GM21737 (cell line): ENCODE data around the gene CLTA.
"Not testable (repeated sequence)": the region's sequence is repeated elsewhere in the genome, so short reads cannot be mapped to it uniquely, and the experiment has no call there.

ENCODE experiments used
- ATAC-seq: cut with Tn5 transposase; IDR thresholded peaks from one replicate; pipeline ENCODE4 v1.9.1; 2021; ENCODE audit warnings: mild to moderate bottlenecking, moderate library complexity; ENCODE audit not compliant: unreplicated experiment

The CLTA gene

DNA sequence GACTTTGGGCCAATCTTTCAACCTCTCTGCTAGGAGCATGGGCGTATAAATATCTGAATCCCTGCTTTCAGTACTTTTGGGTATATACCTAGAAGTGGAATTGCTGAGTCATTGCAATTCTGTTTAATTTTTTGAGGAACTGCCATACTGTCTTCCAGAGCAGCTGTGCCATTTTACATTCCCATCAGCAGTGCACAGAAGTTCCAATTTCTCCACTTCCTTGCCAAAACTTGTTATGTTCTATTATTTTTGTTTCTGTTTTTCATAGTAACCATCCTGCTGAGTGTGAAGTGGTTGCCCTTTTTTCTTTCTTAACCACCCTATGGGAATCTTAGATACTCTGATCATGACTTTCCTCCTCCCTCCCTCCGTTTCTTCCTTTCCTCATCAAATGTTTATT, 32.6 kb upstream of the CLTA start:
- ATAC-seq: no peak

DNA sequence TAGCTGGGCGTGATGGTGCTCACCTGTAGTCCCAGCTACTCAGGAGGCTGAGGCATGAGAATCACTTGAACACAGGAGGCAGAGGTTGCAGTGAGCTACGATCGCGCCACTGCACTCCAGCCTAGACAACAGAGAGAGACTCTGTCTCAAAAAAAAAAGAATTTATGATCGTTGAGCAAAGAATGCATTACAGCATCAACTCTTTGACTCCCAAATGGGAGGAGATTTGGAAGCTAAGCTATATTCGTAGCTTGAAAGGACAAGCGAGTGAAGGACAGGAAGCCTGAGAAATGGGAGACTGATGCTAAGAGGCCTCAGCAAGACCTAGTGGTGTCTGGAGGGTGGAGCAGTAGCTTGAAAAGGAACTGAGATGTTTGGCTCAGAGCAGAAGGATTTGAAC, 31.8 kb upstream of the CLTA start:
- ATAC-seq: no peak

DNA sequence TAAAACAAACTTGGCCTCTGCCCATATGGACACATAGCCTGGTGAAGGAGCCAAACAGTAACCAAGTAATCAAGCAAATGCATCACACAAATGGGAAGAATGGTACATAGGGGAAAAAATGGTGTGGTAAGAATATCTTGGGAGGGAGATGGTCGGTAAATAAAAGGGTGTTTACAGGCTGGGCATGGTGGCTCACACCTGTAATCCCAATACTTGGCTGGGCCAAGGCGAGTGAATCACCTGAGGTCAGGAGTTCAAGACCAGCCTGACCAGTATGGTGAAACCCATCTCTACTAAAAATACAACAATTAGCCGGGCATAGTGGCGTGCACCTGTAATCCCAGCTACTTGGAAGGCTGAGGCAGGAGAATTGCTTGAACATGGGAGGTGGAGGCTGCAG, 31.2 kb upstream of the CLTA start:
- not testable (repeated sequence) for ATAC-seq

DNA sequence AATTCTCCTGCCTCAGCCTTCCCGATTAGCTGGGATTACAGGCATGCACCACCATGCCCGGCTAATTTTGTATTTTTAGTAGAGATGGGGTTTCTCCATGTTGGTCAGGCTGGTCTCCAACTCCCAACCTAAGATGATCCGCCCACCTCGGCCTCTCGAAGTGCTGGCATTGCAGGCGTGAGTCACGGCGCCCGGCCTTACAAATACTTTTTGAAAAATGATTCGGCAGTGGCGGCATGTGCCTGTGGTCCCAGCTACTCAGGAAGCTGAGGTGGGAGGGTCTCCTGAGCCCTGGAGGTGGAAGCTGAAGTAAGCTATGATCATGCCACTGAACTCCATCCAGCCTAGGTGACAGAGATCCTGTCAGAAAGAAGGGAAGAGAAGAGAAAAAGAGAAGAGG, 30.6 kb upstream of the CLTA start:
- not testable (repeated sequence) for ATAC-seq

DNA sequence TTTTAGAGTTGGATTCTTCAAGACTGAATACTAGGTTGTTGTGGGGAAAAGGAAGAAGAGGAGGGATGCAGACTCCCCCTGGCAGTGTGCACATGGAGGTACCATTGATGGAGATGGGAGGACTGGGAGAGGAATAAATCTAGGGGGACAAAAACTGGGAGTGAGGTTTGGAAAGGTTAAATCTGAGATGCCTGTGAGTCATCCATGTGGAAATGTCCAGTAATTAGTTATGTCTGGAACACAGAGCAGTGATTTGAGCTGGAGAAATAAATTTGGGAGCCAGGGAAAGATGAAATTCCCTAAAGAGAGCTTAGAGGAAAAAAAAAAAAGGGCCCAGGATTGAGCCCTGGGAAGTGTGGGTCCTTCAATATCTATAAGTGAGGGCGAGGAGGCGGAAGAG, 29.5 kb upstream of the CLTA start:
- no peak for ATAC-seq

DNA sequence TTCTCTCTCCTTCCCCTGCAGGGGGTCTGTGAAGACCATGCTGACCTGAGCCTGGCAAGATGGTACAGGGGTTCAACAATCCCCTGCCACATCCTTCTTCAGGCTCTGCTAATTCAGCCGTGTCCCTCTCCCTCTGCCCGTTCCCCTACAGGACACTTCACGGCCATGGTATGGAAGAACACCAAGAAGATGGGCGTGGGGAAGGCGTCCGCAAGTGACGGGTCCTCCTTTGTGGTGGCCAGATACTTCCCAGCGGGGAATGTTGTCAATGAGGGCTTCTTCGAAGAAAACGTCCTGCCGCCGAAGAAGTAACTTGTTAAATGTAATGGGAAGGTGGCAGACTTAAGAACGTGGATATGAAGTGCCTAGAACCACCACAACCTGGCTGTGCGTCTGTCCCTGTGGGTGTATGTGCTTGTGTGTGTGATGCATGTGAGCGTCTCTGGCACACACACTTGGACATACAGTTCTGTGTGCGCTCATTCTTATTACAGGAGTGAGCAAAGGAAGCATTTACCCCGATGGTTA, 28.4 kb upstream of the CLTA start:
- ATAC-seq: no peak

DNA sequence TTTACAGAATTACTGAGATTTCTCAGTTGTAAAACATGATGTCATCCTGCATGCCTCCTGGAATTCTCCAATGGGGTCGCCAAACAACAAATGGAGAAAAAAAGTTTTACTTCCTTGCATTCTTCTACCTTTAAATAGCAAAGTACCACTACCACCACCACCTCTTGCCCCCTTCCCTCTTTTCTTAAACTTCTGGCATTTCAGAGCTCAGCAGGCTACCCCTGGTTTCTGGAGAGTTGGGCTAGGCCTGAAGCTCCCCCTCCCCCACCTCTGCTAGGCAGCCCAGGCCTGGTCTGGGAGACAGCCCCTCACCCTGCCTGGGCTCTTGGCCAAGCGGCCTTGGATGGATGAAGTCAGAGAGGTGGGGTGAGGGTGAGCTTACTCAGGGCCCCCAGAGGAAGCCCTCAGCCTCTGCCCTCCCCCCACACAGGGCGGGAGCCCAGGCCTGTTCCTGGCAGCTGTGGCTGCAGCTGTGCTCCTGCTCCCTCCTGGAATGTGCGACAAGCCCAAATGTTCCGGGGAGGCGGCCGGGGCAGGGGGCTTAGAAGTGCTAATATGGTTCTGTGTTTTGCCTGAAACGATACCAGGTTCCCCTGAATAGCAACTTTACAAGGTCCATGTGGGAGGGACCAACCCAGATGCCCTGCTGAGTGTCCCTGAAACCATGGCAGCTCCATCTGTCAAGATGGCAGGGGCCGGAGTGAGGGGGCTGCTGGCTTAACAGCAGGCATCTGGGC, 27.5 kb upstream of the CLTA start:
- ATAC-seq: no peak

DNA sequence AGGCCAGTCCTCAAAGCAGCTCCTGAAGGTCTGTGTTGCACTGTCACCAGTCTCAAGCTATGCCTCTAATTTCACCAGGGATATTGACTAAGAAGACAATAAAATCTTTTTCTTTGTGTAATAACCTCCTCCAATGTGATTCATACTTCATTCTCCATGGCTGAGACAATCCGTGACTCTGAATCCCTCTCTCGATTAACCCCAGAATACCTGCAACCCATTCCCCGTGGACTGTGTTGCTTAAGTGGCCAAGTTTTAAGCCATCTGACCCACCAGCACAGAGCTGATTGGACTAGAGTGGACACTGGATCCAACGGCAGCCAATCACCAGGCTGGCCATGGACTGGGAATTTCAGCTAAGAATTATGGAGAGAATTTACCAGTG, 26.9 kb upstream of the CLTA start:
- ATAC-seq: no peak

DNA sequence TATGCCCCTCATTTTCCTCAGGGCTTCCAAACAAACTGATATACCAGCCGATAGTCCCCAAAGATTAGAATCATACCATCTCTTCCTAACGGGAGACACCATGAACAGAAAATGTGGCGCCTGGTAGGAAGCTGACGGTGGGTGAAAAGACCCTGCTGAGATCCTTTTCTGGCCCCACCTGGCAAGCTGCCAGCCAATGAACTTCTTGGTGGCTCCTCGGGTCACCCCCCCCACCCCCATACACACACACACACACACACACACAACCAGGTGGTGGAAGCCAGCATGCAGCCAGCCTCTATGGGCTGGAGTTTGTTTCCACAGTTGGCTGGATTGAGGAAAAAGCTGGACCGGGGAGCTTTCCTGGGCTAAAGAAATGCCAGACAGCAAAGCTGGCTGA, 26.3 kb upstream of the CLTA start:
- no peak for ATAC-seq

DNA sequence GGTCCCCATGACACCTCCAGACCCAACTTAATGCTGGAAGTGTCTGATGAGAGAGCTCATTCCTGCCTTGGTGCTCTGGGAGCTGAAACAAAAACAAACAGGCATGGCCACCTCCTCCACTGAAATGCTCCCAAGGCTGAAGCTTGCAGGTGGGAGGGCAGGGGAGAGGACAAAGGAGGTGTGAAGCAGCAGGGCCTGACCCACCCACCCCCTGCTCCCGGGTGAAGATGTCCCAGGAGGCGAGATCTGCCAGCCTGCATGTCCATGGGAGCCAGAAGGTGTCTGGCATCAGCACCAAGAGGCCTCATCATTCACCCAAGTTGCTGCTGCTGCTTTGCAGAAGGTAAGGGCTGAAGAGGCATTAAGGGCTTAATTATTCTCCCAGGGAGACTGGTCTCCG, 25.7 kb upstream of the CLTA start:
- ATAC-seq: no peak

DNA sequence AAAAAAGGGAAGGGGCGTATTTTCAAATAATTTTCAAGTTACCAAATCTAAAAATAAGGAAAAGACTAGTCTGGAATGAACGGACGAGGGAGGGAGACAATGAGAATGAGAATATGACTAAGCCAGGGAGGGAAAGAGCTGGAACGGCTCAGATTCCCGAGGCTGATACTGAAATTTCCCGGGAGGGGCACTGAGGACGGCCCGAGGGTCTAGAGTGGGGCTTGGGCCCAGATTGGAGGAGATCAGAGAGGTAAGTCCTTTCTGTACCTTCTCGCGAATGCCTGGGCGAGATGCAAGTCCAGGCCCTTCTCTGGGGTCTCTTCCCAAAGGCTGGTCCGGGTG, 24.9 kb upstream of the CLTA start:
- ATAC-seq: no peak

DNA sequence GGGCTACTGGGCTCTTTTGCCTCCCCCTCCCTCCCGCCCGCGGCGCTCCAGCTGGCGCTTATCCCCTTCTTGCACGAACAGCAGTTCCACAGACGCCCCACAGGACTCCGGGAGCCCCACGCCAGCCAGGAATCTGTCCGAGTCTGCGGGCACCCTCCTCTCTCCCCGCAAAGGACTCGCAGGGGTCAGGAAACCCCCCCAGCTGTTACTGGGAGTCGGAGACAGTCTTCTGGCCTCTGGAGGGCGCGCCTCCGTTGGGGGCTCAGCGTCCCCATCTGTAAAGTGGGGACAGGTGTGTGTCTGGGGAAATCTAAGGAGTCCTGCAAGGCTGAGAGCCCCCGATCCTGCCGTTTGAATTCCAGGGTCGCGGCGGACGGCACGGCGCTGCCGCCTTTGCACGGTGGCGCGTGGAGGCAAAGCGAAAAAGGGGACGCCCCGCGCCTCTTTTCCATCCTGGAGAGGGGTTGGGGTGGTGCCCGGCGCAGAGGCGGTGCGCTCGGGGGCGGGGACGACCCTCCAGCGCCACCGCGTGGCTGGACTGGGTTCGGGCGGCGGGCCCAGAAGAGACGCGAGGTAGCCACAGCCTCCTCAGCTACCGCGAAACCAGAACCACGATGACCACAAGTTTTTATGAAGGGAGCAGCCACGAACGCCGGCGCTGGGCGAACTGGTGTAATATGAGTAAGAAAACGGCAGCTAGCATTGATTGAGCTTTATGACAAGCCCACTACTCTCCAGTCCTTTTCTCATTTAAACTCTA, 24.4 kb upstream of the CLTA start:
- peak; percentile 98 for ATAC-seq

DNA sequence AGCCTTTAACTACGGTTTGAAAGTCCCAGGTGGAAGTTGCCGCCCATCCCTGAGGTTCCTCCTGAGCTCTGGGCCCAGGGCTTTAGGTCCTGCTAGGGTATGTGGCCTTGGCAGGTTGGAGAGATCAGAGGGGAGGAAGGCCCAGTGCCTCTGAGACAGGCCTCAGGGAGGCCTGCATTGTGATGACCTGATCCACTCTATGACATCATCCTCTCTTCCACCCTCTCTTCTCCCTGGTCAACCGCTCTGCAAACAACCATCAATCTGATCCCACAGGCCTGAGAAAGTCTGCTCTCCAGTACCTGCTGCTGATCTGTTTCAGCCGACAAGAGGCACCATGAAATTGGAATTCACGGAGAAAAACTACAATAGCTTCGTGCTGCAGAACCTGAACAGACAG, 21.6 kb upstream of the CLTA start, which contains the start of gene CCIN:
Gene CCIN (plus strand): TSS at position 223 of the 400 bp plus-strand sequence. CDS start 115 bp downstream, at position 338.
- no peak for ATAC-seq

DNA sequence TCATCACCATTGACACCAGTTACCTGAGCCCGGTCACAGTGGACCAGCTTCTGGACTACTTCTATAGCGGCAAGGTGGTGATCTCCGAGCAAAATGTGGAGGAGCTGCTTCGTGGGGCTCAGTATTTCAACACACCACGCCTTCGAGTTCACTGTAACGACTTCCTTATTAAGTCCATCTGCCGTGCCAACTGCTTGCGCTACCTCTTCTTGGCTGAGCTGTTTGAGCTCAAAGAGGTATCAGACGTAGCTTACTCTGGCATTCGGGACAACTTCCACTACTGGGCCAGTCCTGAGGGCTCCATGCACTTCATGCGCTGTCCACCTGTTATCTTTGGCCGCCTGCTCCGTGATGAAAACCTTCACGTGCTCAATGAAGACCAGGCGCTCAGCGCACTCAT, 21.0 kb upstream of the CLTA start:
- no peak for ATAC-seq

DNA sequence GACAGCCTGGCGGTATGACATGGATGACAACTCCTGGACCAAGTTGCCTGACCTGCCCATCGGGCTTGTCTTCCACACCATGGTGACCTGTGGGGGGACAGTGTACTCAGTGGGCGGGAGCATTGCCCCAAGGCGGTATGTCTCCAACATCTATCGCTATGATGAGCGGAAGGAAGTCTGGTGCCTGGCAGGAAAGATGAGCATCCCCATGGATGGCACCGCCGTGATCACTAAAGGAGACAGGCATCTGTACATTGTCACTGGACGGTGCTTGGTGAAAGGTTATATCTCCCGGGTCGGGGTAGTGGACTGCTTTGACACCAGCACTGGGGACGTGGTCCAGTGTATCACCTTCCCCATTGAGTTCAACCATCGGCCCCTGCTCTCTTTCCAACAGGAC, 20.2 kb upstream of the CLTA start:
- no peak for ATAC-seq

DNA sequence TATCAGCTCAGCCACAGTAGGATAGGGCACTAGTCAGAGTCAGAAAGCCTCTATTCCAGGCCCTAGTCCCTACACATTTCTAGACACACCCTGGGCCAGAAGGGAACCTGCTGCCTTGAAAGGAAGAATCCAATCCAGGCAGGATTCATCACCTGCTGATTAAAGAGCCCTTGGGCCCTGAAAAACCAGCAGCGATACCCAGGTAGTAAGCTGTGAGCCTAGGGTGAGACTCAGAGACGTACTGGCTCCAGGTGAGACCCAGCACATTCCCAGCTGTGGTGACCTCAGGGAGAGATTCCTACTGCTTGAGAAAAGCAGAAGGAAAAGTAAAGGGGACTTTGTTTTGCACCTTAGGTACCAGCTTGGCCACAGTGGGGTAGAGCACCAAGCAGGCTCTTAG, 16.9 kb upstream of the CLTA start:
- ATAC-seq: no peak

DNA sequence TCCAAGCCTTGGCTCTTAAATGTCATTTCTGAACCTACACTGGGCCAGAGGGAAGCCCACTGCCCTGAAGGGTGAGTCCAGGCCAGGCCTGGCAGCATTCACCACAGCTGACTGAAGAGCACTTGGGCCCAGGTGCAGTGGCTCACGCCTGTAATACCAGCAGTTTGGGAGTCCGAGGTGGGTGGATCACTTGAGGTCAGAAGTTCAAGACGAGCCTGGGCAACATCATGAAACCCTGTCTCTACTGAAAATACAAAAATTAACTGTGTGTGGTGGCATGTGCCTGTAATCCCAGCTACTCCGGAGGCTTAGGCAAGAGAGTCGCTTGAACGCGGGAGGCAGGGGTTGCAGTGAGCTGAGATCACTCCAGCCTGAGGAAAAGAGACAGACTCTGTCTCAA, 16.4 kb upstream of the CLTA start:
- ATAC-seq: no peak

DNA sequence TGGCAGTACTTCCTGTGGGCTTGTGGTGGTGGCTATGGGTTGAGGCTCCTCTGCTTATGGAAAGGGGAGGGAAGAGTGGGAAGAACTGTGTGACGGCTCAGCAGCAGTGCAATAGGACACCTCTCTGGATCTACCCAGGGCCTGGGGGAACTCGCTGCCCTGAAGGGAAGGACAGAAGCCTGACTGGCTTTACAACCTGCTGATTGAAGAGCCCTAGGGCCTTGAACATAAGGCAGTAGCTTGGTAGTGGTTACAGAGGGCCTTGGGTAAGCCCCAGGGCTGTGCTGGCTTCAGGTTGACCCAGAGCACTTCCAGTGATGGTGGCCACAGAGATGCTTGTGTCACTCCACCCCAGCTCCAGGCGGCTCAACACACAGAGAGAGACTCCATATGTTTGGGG, 16.0 kb upstream of the CLTA start:
- no peak for ATAC-seq

DNA sequence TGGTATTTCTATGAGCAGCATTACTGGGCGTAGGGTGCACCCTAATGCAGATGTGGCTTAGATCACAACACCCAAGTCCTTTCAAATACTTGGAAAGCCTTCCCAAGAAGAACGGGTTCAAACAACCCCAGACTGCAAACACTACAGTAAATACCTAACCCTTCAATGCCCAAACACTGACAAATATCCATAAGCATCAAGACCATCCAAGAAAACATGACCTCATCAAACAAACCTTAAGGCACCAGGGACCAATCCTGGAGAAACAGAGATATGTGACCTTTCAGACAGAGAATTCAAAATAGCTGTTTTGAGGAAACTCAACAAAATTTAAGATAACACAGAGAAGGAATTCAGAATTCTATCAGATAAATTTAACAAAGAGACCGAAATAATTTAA, 15.5 kb upstream of the CLTA start:
- ATAC-seq: not testable (repeated sequence)

DNA sequence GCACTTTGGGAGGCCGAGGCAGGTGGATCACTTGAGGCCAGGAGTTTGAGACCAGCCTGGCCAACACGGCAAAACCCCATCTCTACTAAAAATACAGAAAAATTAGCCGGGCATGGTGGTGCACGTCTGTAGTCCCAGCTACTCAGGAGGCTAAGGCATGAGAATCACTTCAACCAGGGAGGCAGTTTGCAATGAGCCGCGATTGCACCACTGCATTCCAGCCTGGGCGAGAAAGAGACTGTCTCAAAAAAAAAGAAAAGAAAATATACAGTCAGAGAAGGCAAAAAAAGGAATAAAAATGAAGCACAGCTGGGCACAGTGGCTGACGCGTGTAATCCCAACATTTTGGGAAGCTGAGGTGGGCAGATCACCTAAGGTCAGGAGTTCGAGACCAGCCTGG, 14.2 kb upstream of the CLTA start:
- not testable (repeated sequence) for ATAC-seq

DNA sequence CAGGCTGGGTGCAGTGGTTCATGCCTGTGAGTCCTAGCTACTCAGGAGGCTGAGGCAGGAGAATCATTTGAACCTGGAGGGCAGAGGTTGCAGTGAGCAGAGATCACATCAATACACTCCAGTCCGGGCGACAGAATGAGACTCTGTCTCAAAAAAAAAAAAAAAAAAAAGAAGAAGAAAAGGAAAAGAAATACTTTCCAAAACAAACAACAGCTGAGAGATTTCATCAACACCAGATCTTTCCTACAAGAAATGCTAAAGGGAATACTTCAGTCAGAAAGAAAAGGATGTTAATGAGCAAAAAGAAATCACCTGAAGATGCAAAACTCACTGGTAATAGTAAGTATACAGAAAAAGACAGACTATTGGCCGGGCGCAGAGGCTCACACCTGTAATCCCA, 13.2 kb upstream of the CLTA start:
- no peak for ATAC-seq

DNA sequence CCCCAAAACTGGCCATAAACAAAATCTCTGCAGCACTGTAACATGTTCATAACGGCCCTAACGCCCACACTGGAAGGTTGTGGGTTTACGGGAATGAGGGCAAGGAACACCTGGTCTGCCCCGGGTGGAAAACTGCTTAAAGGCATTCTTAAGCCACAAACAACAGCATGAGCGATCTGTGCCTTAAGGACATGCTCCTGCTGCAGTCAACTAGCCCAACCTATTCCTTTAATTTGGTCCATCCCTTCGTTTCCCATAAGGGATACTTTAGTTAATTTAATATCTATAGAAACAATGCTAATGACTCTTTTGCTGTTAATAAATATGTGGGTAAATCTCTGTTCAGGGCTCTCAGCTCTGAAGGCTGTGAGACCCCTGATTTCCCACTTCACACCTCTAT, 10.5 kb upstream of the CLTA start:
- not testable (repeated sequence) for ATAC-seq
